ENCODE results near the gene MAZ.
"Not testable (repeated sequence)": the region's sequence is repeated elsewhere in the genome, so short reads cannot be mapped to it uniquely, and the experiment has no call there.

Gene MAZ

GRCh38 chr16:29789775-29790182 is 16.6 kb upstream of the MAZ start:
- H3K4me3 ChIP-seq (ENCODE audit: low read depth, low read length): peak overlapping the region; percentile 96

GRCh38 chr16:29790183-29790948 is 16.0 kb upstream of the MAZ start, which contains the start of gene KIF22:
TSS of gene KIF22 (plus strand) at chr16:29790751. CDS start at chr16:29790760, 9 bp downstream.
- peak; percentile 44 for TF ChIP-seq CTCF (IDR thresholded peaks at IDR 0.05; ENCODE audit: low read depth, low read length)
- peak within 1 kb of the TSS; percentile 96 for H3K4me3 ChIP-seq (ENCODE audit: low read depth, low read length)

More at GRCh38 chr16:29789775-29790182, 16.6 kb upstream of the MAZ start:
- TF ChIP-seq CTCF (IDR thresholded peaks at IDR 0.05; ENCODE audit: low read depth, low read length): no peak

- no peak for TF ChIP-seq CTCF (IDR thresholded peaks at IDR 0.05; ENCODE audit: low read depth, low read length)
- H3K4me3 ChIP-seq (ENCODE audit: low read depth, low read length): peak overlapping the region; percentile 96
Measured at GRCh38 chr16:29790949-29791844, 15.1 kb upstream of the MAZ start.

- peak overlapping the region; percentile 96 for H3K4me3 ChIP-seq (ENCODE audit: low read depth, low read length)
- no peak for TF ChIP-seq CTCF (IDR thresholded peaks at IDR 0.05; ENCODE audit: low read depth, low read length)
Measured at GRCh38 chr16:29791845-29792807, 14.2 kb upstream of the MAZ start.

GRCh38 chr16:29793153-29793552 is 13.2 kb upstream of the MAZ start:
- not testable (repeated sequence) for H3K4me3 ChIP-seq (ENCODE audit: low read depth, low read length)

GRCh38 chr16:29794231-29794710 is 12.1 kb upstream of the MAZ start:
- no peak overlapping the region for H3K4me3 ChIP-seq (ENCODE audit: low read depth, low read length)
- TF ChIP-seq CTCF (IDR thresholded peaks at IDR 0.05; ENCODE audit: low read depth, low read length): no peak

GRCh38 chr16:29802416-29802935 is 3.9 kb upstream of the MAZ start:
- TF ChIP-seq CTCF (IDR thresholded peaks at IDR 0.05; ENCODE audit: low read depth, low read length): no peak
- no peak overlapping the region for H3K4me3 ChIP-seq (ENCODE audit: low read depth, low read length)

Measured in WI38 (cell line).